Stimulated activated naive CD8-positive, alpha-beta T cell treated with anti-CD3 and anti-CD28 coated beads, Interleukin-15, amount 100 ng/mL, for 72 hours (primary cell): ENCODE data around the gene PTPRN2.
A peak's percentile ranks its signal among the peaks of the same experiment; 100 is the strongest.

Source experiments
- ATAC-seq: fragments of 150-1000 bp; cut with Tn5 transposase; 2 replicates; pipeline ENCODE4 v1.10.0; 2021; ENCODE audit warnings: mild to moderate bottlenecking, moderate library complexity
- DNase-seq, 2 donors: peaks; one replicate each; pipeline ENCODE4 v3.0.0; 2021 to 2022
- H3K27ac Mint-ChIP-seq, 2 donors: one replicate each; pipeline ENCODE4 v1.8.0; 2022; ENCODE audit warnings: mild to moderate bottlenecking in 2 of 2, mixed read lengths in 2 of 2, moderate library complexity in 2 of 2
- H3K27me3 Mint-ChIP-seq: one replicate; pipeline ENCODE4 v1.8.0; 2022; ENCODE audit warnings: mixed read lengths
- H3K4me1 Mint-ChIP-seq: one replicate; pipeline ENCODE4 v1.8.0; 2022; ENCODE audit warnings: mild to moderate bottlenecking, mixed read lengths
- H3K4me3 Mint-ChIP-seq, 2 donors: one replicate each; pipeline ENCODE4 v1.8.0; 2022; ENCODE audit warnings: mild to moderate bottlenecking in 2 of 2, mixed read lengths in 2 of 2, moderate library complexity in 1 of 2
- H3K9me3 Mint-ChIP-seq, 2 donors: one replicate each; pipeline ENCODE4 v1.8.0; 2022; ENCODE audit warnings: mixed read lengths in 2 of 2

PTPRN2 gene

GRCh38 chr7:157657741-157658740 lies 929.6 kb downstream of the PTPRN2 start:
- Mint-ChIP-seq H3K27me3 (no peaks in the 10 kb centered on the region), H3K4me1 (peaks cover 10% of the 10 kb centered on the region), H3K4me3 (peak overlapping the region in 1 of 2 donors; percentile 16), H3K27ac (no peak overlapping the region), H3K9me3 (no peaks in the 10 kb centered on the region)
- no peak for ATAC-seq
- no peak for DNase-seq

- Mint-ChIP-seq H3K4me1 (peaks cover 10% of the 10 kb centered on the region), H3K4me3 (no peak overlapping the region), H3K27ac (no peak overlapping the region), H3K9me3 (no peaks in the 10 kb centered on the region), H3K27me3 (no peaks in the 10 kb centered on the region)
- no peak for DNase-seq
- ATAC-seq = no peak
Measured at GRCh38 chr7:157656195-157656769, 931.3 kb downstream of the PTPRN2 start.

- DNase-seq (no peak), ATAC-seq (no peak)
- no peaks in the 10 kb centered on the region for H3K4me1 Mint-ChIP-seq
Measured at GRCh38 chr7:157654350-157654749, 933.3 kb downstream of the PTPRN2 start.

GRCh38 chr7:157653827-157654207 lies 933.8 kb downstream of the PTPRN2 start:
- Mint-ChIP-seq H3K9me3 (no peaks in the 10 kb centered on the region), H3K4me1 (no peaks in the 10 kb centered on the region), H3K27ac (no peak overlapping the region), H3K27me3 (no peaks in the 10 kb centered on the region), H3K4me3 (no peak overlapping the region)
- no peak for DNase-seq
- ATAC-seq = peak; percentile 53

More at GRCh38 chr7:157654350-157654749, 933.3 kb downstream of the PTPRN2 start:
- no peaks in the 10 kb centered on the region for H3K9me3 Mint-ChIP-seq
- no peak overlapping the region for H3K27ac Mint-ChIP-seq
- H3K27me3 Mint-ChIP-seq = no peaks in the 10 kb centered on the region
- H3K4me3 Mint-ChIP-seq = no peak overlapping the region

- peak; percentile 21 for ATAC-seq
- no peak for DNase-seq
- no peaks in the 10 kb centered on the region for H3K9me3 Mint-ChIP-seq
- no peak overlapping the region for H3K4me3 Mint-ChIP-seq
- H3K27me3 Mint-ChIP-seq = no peaks in the 10 kb centered on the region
- H3K27ac Mint-ChIP-seq = no peak overlapping the region
- H3K4me1 Mint-ChIP-seq = no peaks in the 10 kb centered on the region
Measured at GRCh38 chr7:157652954-157653826, 934.4 kb downstream of the PTPRN2 start.

GRCh38 chr7:157652161-157652953 lies 935.3 kb downstream of the PTPRN2 start:
- DNase-seq = no peak
- Mint-ChIP-seq H3K4me3 (no peak overlapping the region), H3K4me1 (no peaks in the 10 kb centered on the region), H3K27ac (peak overlapping the region in 1 of 2 donors; percentile 86), H3K9me3 (no peaks in the 10 kb centered on the region), H3K27me3 (no peaks in the 10 kb centered on the region)
- ATAC-seq = peak; percentile 27

- DNase-seq (no peak), ATAC-seq (no peak)
- H3K27me3 Mint-ChIP-seq = no peaks in the 10 kb centered on the region
- no peak overlapping the region for H3K4me3 Mint-ChIP-seq
- no peaks in the 10 kb centered on the region for H3K4me1 Mint-ChIP-seq
- H3K27ac Mint-ChIP-seq = no peak overlapping the region
- no peaks in the 10 kb centered on the region for H3K9me3 Mint-ChIP-seq
Measured at GRCh38 chr7:157651366-157652160, 936.1 kb downstream of the PTPRN2 start.

GRCh38 chr7:157650801-157651200 lies 936.8 kb downstream of the PTPRN2 start:
- Mint-ChIP-seq H3K4me3 (no peak overlapping the region), H3K4me1 (no peaks in the 10 kb centered on the region), H3K27me3 (no peaks in the 10 kb centered on the region), H3K27ac (no peak overlapping the region), H3K9me3 (no peaks in the 10 kb centered on the region)
- no peak for ATAC-seq
- no peak for DNase-seq

GRCh38 chr7:157650131-157650631 lies 937.4 kb downstream of the PTPRN2 start:
- no peaks in the 10 kb centered on the region for H3K4me1 Mint-ChIP-seq
- no peaks in the 10 kb centered on the region for H3K9me3 Mint-ChIP-seq
- no peak overlapping the region for H3K27ac Mint-ChIP-seq
- ATAC-seq (no peak), DNase-seq (no peak)
- H3K4me3 Mint-ChIP-seq = no peak overlapping the region
- no peaks in the 10 kb centered on the region for H3K27me3 Mint-ChIP-seq

- no peak for ATAC-seq
- no peak overlapping the region for H3K27ac Mint-ChIP-seq
Measured at GRCh38 chr7:157646551-157646950, 941.1 kb downstream of the PTPRN2 start.

GRCh38 chr7:157645539-157645938 lies 942.1 kb downstream of the PTPRN2 start:
- DNase-seq (no peak), ATAC-seq (peak; percentile 37)
- no peaks in the 10 kb centered on the region for H3K4me1 Mint-ChIP-seq
- H3K4me3 Mint-ChIP-seq = no peak overlapping the region
- no peak overlapping the region for H3K27ac Mint-ChIP-seq
- peaks cover 4 to 7% of the 10 kb centered on the region in 2 donors for H3K9me3 Mint-ChIP-seq
- no peaks in the 10 kb centered on the region for H3K27me3 Mint-ChIP-seq

More at GRCh38 chr7:157646551-157646950, 941.1 kb downstream of the PTPRN2 start:
- Mint-ChIP-seq H3K27me3 (no peaks in the 10 kb centered on the region), H3K4me3 (no peak overlapping the region), H3K4me1 (no peaks in the 10 kb centered on the region), H3K9me3 (no peaks in the 10 kb centered on the region)
- no peak for DNase-seq

GRCh38 chr7:157644946-157645345 lies 942.7 kb downstream of the PTPRN2 start:
- H3K4me3 Mint-ChIP-seq = no peak overlapping the region
- DNase-seq (no peak), ATAC-seq (no peak)
- H3K9me3 Mint-ChIP-seq = peaks cover 9 to 13% of the 10 kb centered on the region in 2 donors
- no peaks in the 10 kb centered on the region for H3K4me1 Mint-ChIP-seq
- H3K27ac Mint-ChIP-seq = no peak overlapping the region
- no peaks in the 10 kb centered on the region for H3K27me3 Mint-ChIP-seq

GRCh38 chr7:157643525-157643970 lies 944.1 kb downstream of the PTPRN2 start:
- DNase-seq = no peak
- peak overlapping the region in 1 of 2 donors; percentile 27 for H3K27ac Mint-ChIP-seq
- no peak overlapping the region for H3K4me3 Mint-ChIP-seq
- no peaks in the 10 kb centered on the region for H3K4me1 Mint-ChIP-seq
- peaks cover 20 to 24% of the 10 kb centered on the region in 2 donors for H3K9me3 Mint-ChIP-seq
- no peak for ATAC-seq
- peaks cover 7% of the 10 kb centered on the region for H3K27me3 Mint-ChIP-seq

- H3K4me3 Mint-ChIP-seq = no peak overlapping the region
- H3K27ac Mint-ChIP-seq = no peak overlapping the region
- DNase-seq = no peak
- peaks cover 7% of the 10 kb centered on the region for H3K27me3 Mint-ChIP-seq
- ATAC-seq = no peak
- peaks cover 20 to 24% of the 10 kb centered on the region in 2 donors for H3K9me3 Mint-ChIP-seq
- no peaks in the 10 kb centered on the region for H3K4me1 Mint-ChIP-seq
Measured at GRCh38 chr7:157641866-157642265, 945.8 kb downstream of the PTPRN2 start.
